HG03039 (cell line): ENCODE data around the gene SPINK6.
A peak's percentile ranks its signal among the peaks of the same experiment; 100 is the strongest.

Source experiments
- ATAC-seq: cut with Tn5 transposase; IDR thresholded peaks from one replicate; pipeline ENCODE4 v1.9.1; 2021; ENCODE audit warnings: mild to moderate bottlenecking, moderate library complexity; ENCODE audit not compliant: unreplicated experiment

Gene SPINK6, protein sequence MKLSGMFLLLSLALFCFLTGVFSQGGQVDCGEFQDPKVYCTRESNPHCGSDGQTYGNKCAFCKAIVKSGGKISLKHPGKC

DNA sequence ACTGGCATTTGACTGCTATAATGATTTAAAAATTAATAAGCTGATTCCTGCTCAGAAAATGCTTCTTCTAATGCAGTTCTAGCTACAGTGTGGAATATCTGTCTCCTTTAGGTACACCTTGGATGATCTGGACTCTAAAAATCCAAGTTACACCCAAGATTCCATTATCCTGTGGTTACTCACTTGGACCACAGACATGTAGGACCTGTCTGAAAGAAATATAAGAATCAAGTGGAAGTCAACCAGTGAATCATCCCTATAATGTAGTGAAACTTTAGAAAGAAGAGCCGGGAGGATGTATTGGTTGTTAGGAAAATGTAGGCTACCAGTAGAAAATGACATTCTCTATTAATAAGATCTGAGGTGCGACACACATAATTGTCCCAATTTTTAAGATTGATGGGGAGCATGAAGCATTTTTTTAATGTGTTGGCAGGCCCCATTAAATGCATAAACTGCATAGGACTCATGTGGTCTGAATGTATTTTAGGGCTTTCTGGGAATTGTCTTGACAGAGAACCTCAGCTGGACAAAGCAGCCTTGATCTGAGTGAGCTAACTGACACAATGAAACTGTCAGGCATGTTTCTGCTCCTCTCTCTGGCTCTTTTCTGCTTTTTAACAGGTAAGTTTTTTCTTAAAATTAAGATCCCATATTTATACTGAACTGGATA, at the start of gene SPINK6:
SPINK6 (plus strand) TSS at position 512 of the 673 bp plus-strand sequence; CDS start at position 567, 55 bp downstream.
- no peak for ATAC-seq

DNA sequence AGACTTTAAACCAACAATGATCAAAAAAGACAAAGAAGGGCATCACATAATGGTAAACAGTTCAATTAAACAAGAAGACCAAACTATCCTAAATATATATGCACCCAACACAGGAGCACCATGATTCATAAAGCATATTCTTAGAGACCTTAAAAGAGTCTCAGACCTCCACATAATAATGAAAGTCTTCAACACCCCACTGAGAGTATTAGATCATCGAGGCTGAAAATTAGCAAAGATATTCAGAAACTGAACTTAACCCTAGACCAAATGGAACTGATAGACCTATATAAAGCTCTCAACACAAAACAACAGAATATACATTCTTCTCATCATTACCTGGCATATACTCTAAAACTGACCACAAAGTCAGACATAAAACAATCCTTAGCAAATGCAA, 46.2 kb upstream of the SPINK6 start:
- no peak for ATAC-seq

DNA sequence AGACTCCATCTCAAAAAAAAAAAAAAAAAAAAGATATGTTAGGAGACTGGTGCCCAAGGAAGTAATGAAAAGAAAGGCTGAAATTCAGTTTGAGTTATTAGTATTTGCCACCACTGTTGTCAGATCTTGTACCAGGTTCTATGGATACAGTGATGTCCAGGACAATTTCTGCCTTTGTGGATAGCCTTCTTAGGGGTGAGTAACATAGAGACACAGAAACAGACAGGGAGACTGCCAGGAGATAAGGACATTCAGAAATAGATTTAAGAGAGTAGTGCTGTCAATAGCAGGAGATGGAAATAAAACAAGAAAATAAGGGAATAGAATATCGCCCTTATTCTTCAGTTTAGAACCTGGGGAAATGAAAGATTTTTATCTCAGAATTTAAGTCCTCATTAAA, 40.8 kb upstream of the SPINK6 start:
- no peak for ATAC-seq

DNA sequence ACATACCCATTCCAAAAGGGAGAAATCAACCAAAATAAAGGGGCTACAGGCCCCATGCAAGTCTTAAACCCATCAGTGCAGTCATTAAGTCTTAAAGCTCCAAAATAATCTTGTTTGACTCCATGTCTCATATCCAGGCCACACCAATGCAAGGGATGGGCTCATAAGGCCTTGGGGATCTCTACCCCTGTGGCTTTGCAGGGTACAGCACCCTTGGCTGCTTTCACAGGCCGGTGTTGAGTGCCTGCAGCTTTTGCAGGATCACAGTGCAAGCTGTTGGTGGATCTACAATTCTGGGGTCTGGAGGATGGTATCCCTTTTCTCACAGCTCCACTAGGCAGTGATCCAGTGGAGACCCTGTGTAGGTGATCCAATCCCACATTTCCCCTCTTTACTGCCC, 39.5 kb upstream of the SPINK6 start:
- ATAC-seq, result no peak

DNA sequence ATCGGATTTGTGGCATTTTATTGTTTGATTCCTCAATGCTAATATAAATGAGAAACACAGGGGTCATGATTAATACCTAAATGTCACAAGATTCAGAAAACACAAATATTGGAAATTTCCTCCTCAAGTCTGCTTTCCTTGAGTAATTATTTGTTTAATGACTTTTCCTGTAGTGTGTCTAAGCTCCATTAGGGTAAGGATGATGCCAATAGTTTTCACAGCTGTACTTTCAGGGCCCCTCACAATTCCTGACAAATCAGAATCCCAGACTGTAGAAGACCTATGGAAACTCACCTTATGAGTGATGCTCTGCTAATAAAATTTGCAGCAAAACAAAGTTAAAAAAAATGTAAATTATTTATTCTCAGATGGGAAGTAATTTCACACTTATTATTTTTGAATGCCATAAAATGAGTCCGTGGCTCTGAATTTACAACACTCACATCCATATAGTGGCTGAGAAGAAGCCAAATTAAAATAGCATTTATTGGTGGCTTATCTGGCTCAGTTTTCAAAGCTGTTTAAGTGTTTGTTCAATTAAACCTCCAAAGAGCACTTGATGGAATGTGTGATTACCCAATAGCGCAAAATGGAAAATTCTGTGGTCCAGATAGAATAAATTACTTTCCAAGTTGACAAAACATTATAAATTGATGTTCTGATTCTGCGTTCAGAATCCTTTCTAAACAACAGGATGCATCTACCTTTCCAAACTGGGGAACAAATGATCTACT, 36.1 kb upstream of the SPINK6 start:
- ATAC-seq, result no peak

DNA sequence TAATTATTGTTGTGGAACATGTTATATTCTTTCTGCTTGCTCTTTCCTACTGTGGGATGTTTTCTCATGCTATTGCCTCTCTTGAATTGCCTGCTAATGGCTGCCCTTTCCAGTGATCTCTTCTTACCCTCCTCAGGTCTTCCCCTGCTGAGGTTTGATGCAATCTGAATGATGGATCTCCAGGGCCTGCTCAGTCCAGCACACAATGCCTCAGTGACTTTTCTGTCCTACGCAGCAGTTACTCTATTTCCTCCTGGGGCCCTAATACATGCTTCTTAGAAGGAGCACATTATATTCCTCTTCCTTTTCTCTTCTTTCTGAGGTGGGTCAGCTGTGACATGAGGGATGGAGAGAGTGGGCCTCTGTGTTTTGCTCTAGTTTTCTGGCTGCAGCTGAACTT, 34.6 kb upstream of the SPINK6 start, which contains the start of gene SPINK14:
SPINK14 (plus strand) TSS at position 301 of the 400 bp plus-strand sequence. CDS start 1,187 bp downstream, outside the sequence.
- no peak for ATAC-seq

DNA sequence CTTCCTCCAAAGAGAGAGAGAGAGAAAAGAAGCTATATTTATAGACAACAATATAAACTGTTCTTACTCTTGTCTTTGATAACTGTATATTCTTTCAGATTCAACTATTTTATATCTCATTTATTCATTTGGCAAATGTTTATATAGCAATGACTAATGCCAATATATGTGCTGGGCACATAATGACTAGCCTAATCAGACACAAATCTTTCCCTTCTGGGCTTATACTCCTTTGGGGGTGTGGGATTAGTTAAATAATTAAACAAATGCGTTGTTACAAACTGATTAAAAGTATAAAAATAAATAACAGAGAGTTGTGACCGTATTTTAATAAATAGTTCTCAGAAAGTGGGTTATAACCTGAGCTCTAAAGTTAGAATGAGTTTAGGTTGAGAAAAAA, 30.5 kb upstream of the SPINK6 start:
- no peak for ATAC-seq

DNA sequence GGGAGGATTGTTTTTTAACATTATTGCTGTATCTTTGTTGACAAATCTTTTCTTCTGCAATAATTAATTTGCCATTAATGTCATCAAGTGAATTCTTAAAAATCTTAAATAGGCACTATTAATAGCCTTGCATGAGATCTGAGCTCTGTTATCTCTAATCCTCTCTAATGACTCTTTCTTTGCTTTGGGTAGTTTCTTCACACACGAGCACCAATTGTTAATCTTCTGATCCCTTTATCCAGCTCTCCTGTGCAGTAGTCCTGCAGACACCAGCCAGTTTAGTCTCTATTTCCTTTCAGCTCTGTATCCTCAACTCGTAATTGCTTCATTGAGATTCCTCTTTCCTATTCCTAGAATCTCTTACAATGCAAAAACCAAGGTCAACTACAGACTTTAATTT, 26.4 kb upstream of the SPINK6 start:
- ATAC-seq, result no peak

DNA sequence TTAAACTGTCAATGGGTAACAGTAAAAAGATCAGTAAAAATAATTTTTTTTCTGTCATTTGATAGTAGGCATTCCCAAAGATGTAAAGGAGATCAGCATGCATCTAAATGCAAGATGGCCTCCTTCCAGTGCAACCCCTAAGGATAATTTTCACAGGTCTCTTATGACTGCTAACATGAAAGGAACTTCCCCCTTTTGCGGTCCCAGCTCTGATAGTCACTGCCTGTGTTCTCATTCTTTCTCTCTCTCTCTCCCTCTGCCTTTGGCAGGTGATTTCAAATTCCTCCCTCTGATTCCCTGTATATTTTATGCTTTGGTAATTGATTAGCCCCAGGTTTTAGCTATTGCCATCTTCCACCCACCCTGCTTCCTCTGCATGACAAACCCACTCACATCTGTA, 25.6 kb upstream of the SPINK6 start:
- ATAC-seq, result no peak

DNA sequence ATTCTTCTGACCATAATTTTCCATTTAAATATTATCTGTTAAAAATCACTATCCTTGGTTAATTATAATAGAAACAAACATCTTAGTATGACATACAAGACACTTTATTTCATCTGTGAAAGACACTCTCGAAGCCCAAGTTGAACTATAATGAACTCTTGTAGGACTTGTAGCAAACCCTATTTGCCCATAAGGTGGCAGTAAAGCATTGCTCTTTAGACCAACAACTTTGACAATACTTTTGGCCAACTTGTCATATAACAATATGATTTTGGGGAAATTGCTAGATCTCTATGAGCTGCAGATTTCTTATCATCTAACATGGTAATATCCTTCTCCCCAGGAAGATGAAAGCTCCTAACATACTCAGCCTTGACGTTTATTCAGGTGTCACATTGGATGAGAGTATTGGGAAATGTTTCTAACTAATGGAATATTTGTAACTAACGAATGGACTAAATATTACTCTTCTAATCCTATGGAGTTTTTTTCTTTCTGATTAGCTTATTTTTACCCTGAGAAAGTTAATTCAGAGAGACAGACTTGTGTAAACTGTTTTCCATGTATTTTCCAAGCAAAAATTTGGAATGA, 23.5 kb upstream of the SPINK6 start:
- ATAC-seq, result peak; percentile 89

DNA sequence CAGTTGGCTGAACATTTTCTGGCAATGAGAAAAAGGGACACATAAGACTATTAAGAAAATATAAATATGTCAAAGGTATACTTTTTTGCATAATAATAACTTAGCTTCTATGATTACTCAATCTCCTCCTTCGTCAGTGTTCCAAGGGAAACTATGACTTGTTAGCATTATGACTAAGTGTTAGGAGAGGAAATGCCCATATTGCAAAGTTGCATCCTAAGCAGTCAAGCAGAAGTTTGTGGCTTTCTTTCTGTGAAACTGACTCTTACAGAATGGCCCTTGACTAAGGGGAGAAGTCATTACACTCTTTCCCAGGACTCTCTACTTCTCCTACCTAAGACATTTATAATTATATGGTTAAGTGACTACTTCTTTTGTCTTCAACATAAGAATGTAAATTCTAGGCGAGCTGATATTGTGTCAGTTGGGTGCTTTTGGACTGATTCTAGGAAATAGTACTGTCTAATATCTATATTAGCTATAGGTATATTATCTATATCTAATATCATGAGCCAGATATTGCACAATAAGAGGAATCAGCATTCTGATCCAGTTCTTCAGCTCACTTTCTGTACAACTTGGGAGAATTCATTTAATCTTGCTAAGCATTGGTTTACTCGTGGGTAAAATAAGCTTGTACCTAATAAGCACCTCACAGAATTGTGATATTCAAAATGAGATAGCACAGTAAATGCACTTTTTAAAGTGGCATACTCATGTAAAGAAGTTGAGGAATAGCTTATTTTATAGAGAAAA, 16.4 kb upstream of the SPINK6 start:
- peak; percentile 93 for ATAC-seq

DNA sequence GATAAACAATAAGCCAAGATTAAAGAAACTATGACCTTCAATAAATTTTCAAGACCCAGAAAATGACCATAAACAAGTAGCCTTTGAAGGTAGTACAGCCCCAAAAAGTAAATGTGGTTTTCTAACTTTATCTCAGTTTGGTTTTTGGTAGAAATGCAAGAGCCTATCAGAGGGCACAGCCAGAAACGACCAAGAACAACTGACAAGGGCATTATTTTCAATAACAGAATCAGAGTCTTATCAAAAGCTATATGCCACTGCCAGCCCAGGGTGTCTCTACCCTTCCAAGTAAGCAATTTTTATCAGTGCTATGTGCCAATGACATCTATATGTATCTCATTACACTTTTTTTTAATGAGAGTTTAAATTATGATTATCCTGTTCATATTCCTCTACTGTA, 11.8 kb upstream of the SPINK6 start:
- ATAC-seq, result no peak

DNA sequence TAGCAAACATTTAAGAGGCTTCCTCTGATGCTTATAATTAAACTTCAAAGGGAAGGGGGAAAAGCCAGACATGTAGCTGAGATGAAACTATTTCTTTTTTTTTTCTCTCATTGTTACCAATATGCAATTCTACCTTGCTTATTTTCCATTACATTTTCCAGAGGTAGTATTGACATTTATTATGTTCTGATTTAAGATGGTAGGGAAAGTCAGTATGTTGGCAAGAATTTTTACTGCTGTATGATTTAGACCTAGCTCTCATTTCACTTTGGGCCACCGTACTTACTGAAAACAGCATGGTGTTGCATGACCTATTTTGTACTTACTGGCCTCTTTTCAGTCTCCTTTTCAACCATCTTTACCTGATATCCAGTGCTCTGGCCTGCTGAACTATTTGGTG, 9.6 kb upstream of the SPINK6 start:
- no peak for ATAC-seq

DNA sequence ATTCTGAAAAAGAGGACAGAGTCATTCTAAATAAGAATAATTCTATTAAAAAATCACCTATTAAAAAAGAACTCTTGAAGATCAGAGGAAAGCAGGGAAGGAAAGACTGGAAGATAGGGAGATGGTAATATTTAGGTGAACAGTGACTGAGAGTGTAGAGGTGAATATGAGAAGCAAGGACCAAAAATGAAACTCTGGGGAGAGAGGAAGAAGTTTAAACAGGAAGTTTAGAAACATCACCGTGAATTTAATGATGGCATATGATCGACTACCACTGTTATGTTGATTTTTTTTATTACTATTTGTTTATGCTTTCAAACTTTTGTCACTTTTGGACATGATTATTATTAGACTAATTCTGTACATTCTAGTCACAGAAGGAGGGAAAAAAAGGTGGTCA, 1.7 kb upstream of the SPINK6 start:
- ATAC-seq, result no peak

DNA sequence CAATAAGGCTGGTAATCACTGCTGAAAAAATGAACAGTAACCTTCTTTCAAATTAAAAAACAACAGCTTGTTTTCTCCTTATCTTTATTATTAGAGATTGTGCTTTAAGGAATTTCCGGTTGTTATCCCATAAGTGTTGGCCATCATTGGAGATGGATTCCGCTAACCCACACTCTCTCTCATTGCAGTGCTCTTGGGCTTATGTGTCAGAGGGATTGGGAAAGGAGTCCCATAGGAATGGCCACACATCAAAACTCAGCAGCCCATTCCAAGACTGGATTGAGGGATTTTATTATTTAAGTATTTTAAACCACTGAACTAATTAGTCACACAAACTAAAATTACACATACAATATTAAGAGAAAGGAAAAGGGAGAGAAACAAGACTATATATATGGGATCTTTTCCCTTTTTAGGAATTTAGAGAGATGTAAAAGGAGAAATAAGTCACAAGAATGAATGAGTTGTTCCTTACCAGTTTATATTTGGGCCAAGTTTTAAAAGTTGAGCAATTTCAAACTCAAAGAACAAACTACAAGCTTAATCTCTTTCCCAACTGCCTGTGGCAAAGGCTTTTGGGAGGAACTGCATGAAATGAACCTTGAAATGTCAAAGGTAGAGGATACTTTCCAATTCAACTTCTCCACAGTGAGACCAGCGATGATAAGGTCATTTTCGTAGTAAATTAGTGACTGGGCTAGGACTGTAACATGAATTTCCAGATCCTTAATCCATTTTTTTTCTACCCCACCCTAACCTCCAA, 2.4 kb downstream of the SPINK6 start:
- ATAC-seq, result no peak

DNA sequence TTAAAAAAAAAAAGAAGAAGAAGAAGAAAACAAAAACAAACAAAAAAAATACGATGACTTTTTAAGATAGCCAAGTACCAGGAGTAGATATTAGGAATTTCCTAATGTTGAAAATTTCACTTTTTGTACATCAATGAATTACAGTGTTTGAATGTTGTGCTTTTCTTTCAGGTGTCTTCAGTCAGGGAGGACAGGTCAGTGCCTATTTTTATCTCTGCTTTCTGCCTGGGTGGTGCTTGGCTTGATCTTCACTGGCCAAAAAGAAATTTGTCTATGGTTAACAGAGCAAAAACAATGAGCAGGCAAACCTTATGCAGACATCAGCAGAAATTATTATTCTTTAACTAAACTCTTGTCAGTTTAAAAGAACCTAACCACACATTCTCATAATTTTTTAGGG, 3.0 kb downstream of the SPINK6 start:
- ATAC-seq, result no peak

DNA sequence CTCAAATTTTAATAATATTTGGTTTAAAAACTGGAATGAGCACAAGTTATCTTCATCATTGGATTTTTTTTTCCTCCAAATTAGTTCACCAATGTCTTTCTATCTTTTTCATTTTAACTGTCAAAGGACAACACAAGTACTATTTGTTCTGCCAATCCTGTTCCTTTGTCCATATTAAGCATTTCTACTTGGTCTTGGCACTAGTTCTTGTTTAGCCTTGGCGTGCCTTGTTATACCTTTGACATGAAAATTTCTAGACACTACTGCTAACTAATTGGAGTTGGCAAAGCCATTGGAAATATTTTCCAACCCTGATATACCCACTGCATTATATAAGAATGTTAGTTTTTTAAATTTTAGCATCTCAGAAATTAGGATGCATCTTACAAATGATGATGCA, 3.8 kb downstream of the SPINK6 start:
- ATAC-seq, result no peak

DNA sequence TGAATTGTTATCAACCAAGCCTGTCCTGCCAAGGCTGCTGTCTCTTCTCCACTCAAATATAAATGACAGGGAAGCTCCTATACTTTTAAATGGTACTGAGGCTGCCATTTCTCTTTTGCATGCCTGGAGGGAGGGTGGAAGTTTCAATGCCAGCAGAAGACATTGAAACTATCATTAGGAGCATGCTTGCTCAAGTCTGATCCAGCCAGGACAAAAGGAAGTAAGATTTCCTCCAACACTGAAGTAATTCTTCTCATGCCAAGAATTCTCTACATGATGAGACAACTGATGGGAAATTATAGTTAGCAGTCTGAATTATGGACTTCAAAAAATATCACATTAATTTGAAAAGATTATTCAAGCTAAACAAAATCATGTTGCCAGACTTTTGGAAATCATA, 5.4 kb downstream of the SPINK6 start:
- no peak for ATAC-seq

DNA sequence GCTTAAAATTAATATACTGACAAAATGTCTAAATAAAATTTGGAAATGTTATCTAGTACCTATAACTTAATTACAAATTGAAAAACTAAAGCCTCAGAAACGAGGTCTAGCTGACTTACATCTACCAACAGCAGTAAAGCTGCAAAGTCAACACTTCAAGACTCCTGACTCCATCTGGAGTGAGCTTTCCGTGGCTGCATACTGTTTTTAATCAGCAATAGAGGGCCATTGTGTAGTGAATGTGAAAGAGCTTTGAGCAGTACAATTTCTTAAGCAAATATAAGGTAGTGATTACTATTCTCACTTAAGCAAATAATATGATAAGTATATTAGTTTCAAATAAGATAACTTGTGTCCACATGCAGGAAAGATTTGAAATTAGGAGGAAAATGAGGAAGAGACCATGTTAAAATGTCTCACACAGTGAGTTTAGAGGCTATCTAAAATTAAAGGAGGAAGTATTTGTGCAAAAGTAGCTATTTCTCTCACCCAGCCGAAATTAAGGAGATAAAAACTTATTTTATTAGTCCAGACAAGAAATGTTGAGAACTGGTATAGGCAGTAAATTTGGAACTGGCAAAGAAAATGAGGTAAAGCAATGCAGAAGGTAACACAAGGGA, 6.4 kb downstream of the SPINK6 start:
- ATAC-seq, result no peak

DNA sequence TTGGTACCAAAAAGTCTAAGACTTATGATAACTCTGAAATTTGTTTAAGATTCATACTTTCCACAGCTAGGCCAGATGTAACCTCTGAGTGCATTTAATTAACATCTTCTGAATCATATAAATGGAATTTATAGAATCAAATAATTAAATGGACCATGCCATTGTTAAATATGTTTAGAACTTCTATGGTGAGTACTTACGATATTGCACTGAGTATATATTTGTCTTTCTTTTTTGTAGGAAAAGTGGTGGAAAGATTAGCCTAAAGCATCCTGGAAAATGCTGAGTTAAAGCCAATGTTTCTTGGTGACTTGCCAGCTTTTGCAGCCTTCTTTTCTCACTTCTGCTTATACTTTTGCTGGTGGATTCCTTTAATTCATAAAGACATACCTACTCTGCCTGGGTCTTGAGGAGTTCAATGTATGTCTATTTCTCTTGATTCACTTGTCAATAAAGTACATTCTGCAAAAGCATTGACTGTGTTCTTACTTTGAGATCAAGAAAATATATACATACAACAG, 11.9 kb downstream of the SPINK6 start:
- ATAC-seq, result no peak
